DND-41 (cell line): ENCODE measurements around the gene DDIT4.
A peak's percentile ranks its signal among the peaks of the same experiment; 100 is the strongest.
"Not testable (repeated sequence)": the region's sequence is repeated elsewhere in the genome, so short reads cannot be mapped to it uniquely, and the experiment has no call there.

Experiments used
- ATAC-seq: fragments of 200-7000 bp; cut with Tn5 transposase; 3 replicates; pipeline ENCODE4 v1.9.1; 2021; ENCODE audit warnings: low read depth; ENCODE audit not compliant: insufficient read depth
- DNase-seq: peaks from one replicate; pipeline ENCODE4 v3.0.0-alpha.2; 2020
- H2AFZ ChIP-seq: 2 replicates; pipeline ENCODE4 v1.6.0; 2012; ENCODE audit warnings: low read depth, low read length
- H3K27ac ChIP-seq: 2 replicates; pipeline ENCODE4 v1.5.1; 2012; ENCODE audit warnings: low read length, inconsistent platforms
- H3K27me3 ChIP-seq: fragments of 200-600 bp; sonication (generic); 2 replicates; pipeline ENCODE4 v1.6.0; 2012; ENCODE audit warnings: low read length, mild to moderate bottlenecking, inconsistent platforms; ENCODE audit not compliant: insufficient read depth, poor library complexity
- H3K36me3 ChIP-seq: 2 replicates; pipeline ENCODE4 v1.5.1; 2012; ENCODE audit warnings: low read length, inconsistent platforms; ENCODE audit not compliant: insufficient read depth
- H3K4me1 ChIP-seq: 2 replicates; pipeline ENCODE4 v1.5.1; 2012; ENCODE audit warnings: mild to moderate bottlenecking, low read length; ENCODE audit not compliant: insufficient read depth
- H3K4me2 ChIP-seq: 2 replicates; pipeline ENCODE4 v1.6.0; 2012; ENCODE audit warnings: mild to moderate bottlenecking, moderate library complexity, low read length, inconsistent platforms; ENCODE audit not compliant: insufficient read depth
- H3K4me3 ChIP-seq, 2 experiments: fragments of 200-600 bp in 1 of 2; shearing (Covaris generic) in 1 of 2; 2 replicates each; pipeline ENCODE4 v1.5.1; 2012 to 2016; ENCODE audit warnings: inconsistent platforms in 2 of 2, low read length in 2 of 2, mild to moderate bottlenecking in 2 of 2, low read depth in 1 of 2, moderate library complexity in 1 of 2
- H3K79me2 ChIP-seq: 2 replicates; pipeline ENCODE4 v1.6.0; 2012; ENCODE audit warnings: low read length, inconsistent platforms; ENCODE audit not compliant: insufficient read depth
- H3K9ac ChIP-seq: 2 replicates; pipeline ENCODE4 v1.6.0; 2012; ENCODE audit warnings: low read depth, mild to moderate bottlenecking, inconsistent platforms, low read length, moderate library complexity
- H3K9me3 ChIP-seq: 2 replicates; pipeline ENCODE4 v1.5.1; 2012; ENCODE audit warnings: low read length, moderate library complexity, mild to moderate bottlenecking, inconsistent platforms; ENCODE audit not compliant: insufficient read depth, severe bottlenecking
- H4K20me1 ChIP-seq: 2 replicates; pipeline ENCODE4 v1.6.0; 2012; ENCODE audit warnings: low read length; ENCODE audit not compliant: insufficient read depth
- EZH2 ChIP-seq: IDR thresholded peaks from 3 replicates; pipeline ENCODE4 v1.6.1; 2012; ENCODE audit warnings: borderline replicate concordance, low read depth, mild to moderate bottlenecking, moderate library complexity, low read length, inconsistent platforms; ENCODE audit not compliant: severe bottlenecking
- TF ChIP-seq, protein P1 (sequence below): IDR thresholded peaks from 2 replicates; pipeline ENCODE4 v1.5.1; 2012; ENCODE audit warnings: borderline replicate concordance, low read length, moderate library complexity, mild to moderate bottlenecking; ENCODE audit not compliant: poor library complexity, severe bottlenecking; ENCODE audit errors: extremely low read depth

Gene DDIT4

GRCh38 chr10:72298592-72299519 lies 25.1 kb downstream of the DDIT4 start:
- peak overlapping the region; percentile 86 for H3K27ac ChIP-seq

GRCh38 chr10:72303424-72304128 lies 29.9 kb downstream of the DDIT4 start:
- Histone ChIP-seq H3K4me3 (peak overlapping the region in 1 of 2 experiments; percentile 0; a peak in 1 of 4 replicates), H3K9ac (peak overlapping the region; percentile 65), H3K27me3 (no peaks in the 10 kb centered on the region), H3K36me3 (no peaks in the 10 kb centered on the region), H3K9me3 (no peaks in the 10 kb centered on the region), H3K4me1 (peaks cover 76% of the 10 kb centered on the region), H4K20me1 (no peaks in the 10 kb centered on the region), H3K27ac (peak overlapping the region; percentile 88), H3K4me2 (peak overlapping the region; percentile 60; the same call in 1 of the 2 replicates), H2AFZ (no peak overlapping the region), H3K79me2 (peaks cover 12% of the 10 kb centered on the region; the same call in 1 of the 2 replicates)
- TF ChIP-seq, protein P1, sequence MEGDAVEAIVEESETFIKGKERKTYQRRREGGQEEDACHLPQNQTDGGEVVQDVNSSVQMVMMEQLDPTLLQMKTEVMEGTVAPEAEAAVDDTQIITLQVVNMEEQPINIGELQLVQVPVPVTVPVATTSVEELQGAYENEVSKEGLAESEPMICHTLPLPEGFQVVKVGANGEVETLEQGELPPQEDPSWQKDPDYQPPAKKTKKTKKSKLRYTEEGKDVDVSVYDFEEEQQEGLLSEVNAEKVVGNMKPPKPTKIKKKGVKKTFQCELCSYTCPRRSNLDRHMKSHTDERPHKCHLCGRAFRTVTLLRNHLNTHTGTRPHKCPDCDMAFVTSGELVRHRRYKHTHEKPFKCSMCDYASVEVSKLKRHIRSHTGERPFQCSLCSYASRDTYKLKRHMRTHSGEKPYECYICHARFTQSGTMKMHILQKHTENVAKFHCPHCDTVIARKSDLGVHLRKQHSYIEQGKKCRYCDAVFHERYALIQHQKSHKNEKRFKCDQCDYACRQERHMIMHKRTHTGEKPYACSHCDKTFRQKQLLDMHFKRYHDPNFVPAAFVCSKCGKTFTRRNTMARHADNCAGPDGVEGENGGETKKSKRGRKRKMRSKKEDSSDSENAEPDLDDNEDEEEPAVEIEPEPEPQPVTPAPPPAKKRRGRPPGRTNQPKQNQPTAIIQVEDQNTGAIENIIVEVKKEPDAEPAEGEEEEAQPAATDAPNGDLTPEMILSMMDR: no peak
- TF ChIP-seq EZH2: no peak
- DNase-seq (no peak), ATAC-seq (peak; percentile 32)

More at GRCh38 chr10:72298592-72299519, 25.1 kb downstream of the DDIT4 start:
- ATAC-seq (no peak), DNase-seq (no peak)
- H4K20me1 ChIP-seq: no peaks in the 10 kb centered on the region
- no peak overlapping the region for H2AFZ ChIP-seq
- peaks cover 12% of the 10 kb centered on the region; the same call in 1 of the 2 replicates for H3K79me2 ChIP-seq
- no peak overlapping the region for H3K4me2 ChIP-seq
- TF ChIP-seq EZH2: no peak
- TF ChIP-seq, protein P1: no peak
- H3K9me3 ChIP-seq: no peaks in the 10 kb centered on the region
- no peaks in the 10 kb centered on the region for H3K27me3 ChIP-seq
- no peak overlapping the region for H3K9ac ChIP-seq
- H3K36me3 ChIP-seq: no peaks in the 10 kb centered on the region
- peaks cover 71% of the 10 kb centered on the region for H3K4me1 ChIP-seq
- no peak overlapping the region for H3K4me3 ChIP-seq

DNA sequence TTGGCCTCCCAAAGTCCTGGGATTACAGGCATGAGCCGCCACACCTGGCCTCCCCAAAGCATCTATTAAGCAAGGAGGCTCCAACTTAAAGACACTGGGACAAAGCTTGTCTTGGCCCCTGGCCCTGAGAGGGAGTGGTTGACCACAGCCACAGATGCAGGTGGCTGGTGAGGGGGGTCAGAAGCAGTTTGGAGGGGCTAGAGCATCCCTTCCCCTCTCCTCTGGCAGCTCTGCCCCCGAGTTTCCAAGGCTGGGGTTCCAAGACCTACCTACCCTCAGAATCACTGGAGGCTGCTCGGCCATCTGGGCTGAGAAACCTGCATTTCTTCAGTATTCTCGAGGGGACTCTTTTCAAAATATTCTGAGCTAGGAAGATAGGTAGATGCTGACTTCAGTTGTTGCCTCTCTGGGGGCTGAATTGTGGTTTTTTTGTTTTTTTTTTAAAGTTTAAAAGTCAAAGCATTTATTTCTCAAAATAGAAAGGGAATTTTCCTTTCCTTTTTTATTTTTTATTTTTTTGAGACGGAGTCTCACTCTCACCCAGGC lies 32.6 kb downstream of the DDIT4 start:
- Histone ChIP-seq H2AFZ (no peak overlapping the region), H3K4me2 (no peak overlapping the region), H3K4me3 (no peak overlapping the region), H3K9ac (no peak overlapping the region), H3K27ac (peak overlapping the region; percentile 71), H3K27me3 (no peaks in the 10 kb centered on the region), H3K9me3 (no peaks in the 10 kb centered on the region), H3K79me2 (peaks cover 12% of the 10 kb centered on the region; the same call in 1 of the 2 replicates), H3K4me1 (peaks cover 87% of the 10 kb centered on the region), H3K36me3 (no peaks in the 10 kb centered on the region), H4K20me1 (no peaks in the 10 kb centered on the region)
- ATAC-seq: no peak
- no peak for TF ChIP-seq EZH2
- TF ChIP-seq, protein P1: no peak
- DNase-seq: no peak

DNA sequence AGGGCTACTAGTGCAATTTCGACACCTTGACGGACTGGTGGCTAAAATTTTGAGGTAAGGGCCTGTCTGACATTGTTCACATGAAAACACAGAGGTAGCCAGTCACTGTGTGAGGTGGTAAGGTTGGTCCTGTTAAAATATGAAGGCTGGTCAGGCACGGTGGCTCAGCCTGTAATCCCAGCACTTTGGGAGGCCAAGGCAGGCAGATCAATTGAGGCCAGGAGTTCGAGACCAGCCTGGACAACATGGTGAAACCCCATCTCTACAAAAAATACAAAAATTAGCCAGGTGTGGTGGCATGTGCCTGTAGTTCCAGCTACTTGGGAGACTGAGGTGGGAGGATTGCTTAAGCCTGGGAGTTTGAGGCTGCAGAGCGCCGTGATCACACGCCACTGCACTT lies 34.0 kb downstream of the DDIT4 start:
- not testable (repeated sequence) for H3K4me2 ChIP-seq, ATAC-seq, H3K9ac ChIP-seq, DNase-seq, H3K27me3 ChIP-seq, H2AFZ ChIP-seq, H3K9me3 ChIP-seq, H3K36me3 ChIP-seq, H4K20me1 ChIP-seq, H3K4me3 ChIP-seq, H3K79me2 ChIP-seq
- Histone ChIP-seq H3K27ac (peak overlapping the region; percentile 57; the same call in 1 of the 2 replicates), H3K4me1 (peaks cover 73% of the 10 kb centered on the region)
